HG02938 (cell line): ENCODE data around the gene CCDC112.
"Not testable (repeated sequence)": the region's sequence is repeated elsewhere in the genome, so short reads cannot be mapped to it uniquely, and the experiment has no call there.

Source experiments
- ATAC-seq: cut with Tn5 transposase; IDR thresholded peaks from one replicate; pipeline ENCODE4 v1.9.1; 2021; ENCODE audit warnings: mild to moderate bottlenecking, moderate library complexity; ENCODE audit not compliant: unreplicated experiment

The CCDC112 gene, protein sequence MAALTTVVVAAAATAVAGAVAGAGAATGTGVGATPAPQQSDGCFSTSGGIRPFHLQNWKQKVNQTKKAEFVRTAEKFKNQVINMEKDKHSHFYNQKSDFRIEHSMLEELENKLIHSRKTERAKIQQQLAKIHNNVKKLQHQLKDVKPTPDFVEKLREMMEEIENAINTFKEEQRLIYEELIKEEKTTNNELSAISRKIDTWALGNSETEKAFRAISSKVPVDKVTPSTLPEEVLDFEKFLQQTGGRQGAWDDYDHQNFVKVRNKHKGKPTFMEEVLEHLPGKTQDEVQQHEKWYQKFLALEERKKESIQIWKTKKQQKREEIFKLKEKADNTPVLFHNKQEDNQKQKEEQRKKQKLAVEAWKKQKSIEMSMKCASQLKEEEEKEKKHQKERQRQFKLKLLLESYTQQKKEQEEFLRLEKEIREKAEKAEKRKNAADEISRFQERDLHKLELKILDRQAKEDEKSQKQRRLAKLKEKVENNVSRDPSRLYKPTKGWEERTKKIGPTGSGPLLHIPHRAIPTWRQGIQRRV

DNA sequence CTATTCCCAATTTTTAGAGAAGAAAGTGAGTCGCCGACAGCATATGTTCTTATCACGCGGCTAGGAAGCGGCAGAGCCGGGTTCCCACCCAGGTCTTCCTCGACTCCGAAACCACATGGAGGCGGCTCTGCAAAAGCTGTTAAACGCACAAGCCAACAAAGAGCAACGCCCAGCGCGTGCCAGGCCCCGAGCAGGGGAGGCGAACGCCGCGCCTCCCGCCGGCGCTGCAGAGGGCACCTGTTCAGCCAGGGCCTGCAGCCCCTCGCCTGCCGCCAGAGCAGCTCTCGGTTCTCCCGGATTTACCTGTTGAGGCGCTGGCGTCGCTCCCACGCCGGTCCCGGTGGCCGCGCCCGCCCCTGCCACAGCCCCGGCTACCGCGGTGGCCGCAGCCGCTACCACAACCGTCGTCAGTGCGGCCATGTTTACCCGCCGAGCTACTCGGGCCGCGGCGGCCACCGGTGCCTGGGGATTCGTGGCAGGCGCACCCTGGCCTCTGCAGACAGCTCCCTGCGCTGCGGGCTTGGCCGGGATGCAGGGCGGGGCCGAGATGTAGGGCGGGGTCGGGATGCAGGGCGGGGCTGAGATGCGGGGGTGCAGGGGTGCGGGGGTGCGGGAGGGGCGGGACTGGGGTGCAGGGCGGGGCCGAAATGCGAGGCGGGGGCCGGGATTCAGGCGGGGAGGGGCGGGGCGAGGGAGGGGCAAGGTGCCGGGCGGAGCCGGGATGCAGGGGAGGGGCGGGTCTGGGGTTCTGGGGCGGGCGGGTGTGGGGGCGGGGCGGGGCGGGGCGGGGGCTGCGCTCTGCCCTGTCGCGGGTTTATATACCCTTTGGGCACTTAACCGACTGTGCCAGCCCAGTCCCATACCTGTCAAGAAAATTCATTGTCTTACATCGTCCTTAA, at the start of gene CCDC112:
TSS of gene CCDC112 (minus strand) at position 531 of the 899 bp plus-strand sequence. CDS start at position 420, 111 bp downstream.
- peak; percentile 76 for ATAC-seq

GRCh38 chr5:115345344-115345743, 48.9 kb upstream of the CCDC112 start:
- no peak for ATAC-seq

GRCh38 chr5:115343855-115344254, 47.4 kb upstream of the CCDC112 start:
- no peak for ATAC-seq

- ATAC-seq, result no peak
Measured at GRCh38 chr5:115342590-115343377, 46.3 kb upstream of the CCDC112 start.

DNA sequence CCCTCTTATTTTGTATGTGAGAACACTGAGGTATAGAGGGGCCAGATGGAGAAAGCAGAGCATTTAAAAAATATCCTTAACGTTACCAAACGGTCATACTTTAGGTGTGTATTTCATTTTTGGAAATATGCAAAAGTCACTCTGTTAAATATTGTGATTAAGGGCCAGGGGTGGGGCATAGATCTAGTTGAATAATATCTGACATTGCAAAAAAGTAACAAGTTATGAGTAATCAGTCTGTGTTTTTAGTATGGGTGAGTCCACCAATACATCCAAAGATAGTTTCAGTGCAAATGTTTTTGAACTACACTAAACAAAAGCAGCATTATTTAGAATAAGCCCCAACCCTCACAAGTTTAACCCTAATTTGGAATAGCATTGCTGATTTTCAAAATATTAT, 45.3 kb upstream of the CCDC112 start:
- ATAC-seq, result no peak

DNA sequence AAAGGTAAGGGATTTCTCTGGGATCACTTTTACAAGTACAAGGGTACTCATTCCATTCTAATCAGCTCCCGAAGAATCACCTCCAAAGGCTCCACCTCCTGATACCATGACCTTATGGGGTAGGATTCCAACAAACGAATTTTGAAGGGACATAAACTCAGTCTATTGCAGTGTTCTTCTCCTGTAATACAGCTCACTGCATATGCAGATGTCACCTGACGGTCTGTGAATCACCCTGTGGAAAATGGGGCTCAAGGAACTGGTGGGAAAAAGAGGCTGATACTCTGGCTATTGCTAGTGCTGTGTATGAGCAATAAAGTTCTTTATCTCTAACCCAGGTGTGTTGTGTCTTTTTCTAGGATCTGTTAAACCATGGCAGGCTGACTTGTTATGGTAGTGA, 42.4 kb upstream of the CCDC112 start:
- ATAC-seq, result no peak

DNA sequence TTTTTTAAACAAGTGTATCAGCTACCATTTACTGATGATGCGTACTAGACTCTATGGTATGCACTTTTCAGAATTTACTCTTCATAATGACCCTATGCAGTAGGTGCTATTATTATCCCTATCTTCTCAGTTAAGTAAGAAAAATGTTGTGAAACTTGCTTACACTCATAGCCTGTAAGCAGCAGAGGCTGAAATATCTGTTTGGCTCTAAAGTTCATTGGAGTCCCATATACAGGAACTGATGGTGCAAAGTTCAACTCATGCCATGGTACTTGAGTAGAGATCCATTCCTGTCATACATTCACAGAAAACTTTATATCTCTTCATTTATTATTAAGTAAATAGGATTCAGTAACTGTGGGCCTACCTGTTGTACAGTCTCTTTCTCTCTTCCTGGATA, 41.4 kb upstream of the CCDC112 start:
- ATAC-seq, result no peak

GRCh38 chr5:115336964-115337363, 40.5 kb upstream of the CCDC112 start:
- no peak for ATAC-seq

GRCh38 chr5:115336201-115336720, 39.8 kb upstream of the CCDC112 start:
- no peak for ATAC-seq

DNA sequence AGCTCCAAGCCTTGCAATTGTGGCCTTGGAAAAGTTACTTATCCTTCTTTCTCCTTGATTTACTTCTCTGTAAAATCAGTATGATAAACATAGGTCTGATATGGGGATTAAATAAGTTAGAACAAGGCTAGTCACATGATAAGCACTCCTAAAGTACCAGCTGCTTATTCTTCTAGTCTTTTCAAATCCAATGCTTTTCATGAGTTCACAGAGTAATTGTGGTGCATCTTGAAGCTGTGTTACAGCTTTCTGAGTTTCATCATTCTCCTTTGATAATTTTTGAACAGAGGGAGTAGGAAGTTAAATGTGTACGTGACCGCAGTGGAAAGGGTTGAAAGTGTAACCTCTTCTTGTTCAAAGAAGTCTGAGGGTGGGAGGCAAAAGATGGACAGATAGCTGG, 38.8 kb upstream of the CCDC112 start:
- ATAC-seq, result no peak

DNA sequence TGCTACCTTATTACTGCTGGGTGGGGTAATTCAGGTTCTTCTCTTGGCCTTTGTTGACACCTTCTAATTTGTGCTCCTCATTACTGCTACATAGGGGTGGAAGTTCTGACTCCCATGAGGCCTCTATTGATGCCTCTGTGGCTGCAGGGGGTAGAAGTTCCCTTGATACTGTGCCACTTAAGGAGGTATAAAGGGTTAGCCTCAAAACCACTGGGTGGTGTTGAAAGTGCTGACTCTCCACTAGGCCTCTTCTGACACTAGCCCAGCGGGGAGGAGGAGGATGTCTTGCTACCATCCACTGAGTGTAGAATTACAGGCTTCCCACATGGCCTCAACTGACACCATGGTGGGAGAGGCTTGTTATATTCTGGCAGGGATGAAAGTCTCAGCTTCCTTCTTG, 36.7 kb upstream of the CCDC112 start:
- no peak for ATAC-seq

DNA sequence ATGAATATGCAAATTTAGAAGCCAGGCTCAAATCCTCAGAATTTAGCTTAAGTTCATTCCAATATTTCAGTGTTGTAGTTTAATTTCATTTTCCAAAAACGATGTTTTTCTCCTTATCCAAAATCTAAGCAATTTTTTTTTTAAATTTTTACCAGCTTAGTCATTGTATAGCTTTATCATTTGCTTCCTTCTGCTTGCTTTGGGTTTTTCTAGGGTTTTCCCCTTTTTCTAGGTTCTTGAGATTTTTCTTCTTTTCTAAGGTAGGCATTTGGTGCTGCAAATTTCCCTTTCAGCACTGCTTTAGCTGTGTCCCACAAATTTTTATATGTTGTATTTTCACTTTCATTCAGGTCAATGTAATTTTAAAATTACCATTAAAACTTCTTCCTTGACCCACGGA, 34.4 kb upstream of the CCDC112 start:
- no peak for ATAC-seq

GRCh38 chr5:115329475-115329874, 33.0 kb upstream of the CCDC112 start:
- no peak for ATAC-seq

DNA sequence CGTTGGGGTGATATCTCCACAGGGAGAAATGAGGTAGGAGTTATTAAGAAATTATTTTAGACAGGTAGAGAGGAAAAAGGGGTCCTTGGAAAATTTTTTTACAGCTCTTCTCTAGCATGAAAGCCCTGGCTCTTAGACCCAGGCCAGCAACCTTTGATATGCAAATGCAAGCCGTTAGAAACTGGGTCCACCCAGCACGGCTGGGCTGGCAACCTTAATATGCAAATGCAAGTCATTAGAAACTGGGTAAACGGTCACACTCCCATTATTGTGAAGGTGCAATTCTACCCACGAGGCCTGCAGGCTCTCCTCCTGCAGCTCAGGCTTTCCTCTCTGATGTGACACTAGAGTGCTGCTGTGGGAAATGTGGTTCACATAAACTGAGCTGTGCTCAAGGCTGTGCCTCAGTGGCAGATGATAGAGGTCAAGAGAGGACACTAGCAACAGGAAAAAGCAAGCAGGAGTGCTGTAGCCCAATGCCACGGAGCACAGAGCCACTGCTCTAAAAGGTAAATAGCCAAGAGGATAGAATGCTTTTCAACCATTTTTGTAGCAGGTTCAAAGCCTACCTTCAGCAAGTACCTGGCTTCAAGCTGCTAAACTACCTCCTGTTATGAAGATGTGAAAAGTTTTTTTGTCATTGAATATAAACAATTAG, 32.3 kb upstream of the CCDC112 start:
- ATAC-seq, result not testable (repeated sequence)

- ATAC-seq, result no peak
Measured at GRCh38 chr5:115325296-115325959, 29.0 kb upstream of the CCDC112 start.

GRCh38 chr5:115324021-115324420, 27.6 kb upstream of the CCDC112 start:
- no peak for ATAC-seq

DNA sequence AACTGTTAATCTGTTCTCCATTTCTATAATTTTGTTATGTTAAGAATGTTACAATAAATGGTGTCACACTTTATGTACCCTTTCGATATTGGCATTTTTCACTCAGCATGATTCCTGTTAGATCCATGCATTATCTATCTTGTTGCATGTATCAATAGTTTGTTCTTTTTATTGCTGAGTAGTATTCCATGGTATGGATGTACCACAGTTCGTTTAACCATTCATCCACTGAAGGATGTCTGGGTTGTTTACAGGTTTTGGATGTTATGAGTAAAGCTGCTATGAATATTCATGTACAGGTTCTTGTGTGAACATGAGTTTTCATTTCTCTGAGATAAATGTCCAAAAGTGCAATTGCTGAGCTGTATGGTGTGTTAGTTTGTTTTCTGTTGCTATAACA, 26.3 kb upstream of the CCDC112 start:
- no peak for ATAC-seq

DNA sequence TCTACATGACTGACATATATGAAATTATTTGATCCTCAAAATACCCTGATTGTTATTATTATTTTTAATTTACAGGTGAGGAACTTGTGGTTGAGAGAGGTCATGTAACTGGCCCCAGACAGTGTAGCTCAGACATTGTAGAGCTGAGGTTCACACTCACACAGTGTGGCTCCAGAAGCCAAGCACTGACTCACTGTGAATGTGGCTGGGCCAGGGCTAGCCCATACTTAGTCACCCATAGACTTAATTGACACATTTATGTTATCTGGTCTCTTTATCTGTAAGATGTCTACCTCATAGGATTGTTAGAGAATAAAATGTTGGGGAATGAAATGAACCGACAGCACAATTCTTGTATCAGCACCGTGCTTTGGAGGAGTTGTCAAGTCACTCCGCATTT, 24.9 kb upstream of the CCDC112 start:
- no peak for ATAC-seq

DNA sequence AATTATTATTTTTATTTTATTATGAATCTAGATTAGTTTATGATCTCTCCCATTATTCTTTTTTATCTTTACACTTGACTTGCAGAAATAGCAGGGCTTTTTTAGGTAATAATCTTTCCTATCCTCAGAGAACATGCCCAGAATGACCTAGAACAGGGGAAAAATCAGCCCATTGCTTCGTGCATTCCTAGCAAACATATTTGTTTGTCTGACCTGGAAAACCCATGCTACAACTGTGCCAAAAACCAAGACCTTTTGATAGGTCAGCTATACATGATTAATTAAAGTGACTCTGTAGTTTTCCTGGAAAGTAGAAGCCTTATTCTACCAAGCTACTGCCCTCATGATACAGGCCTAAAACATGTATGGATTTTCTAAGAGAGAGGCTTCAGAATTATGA, 24.1 kb upstream of the CCDC112 start:
- no peak for ATAC-seq

- no peak for ATAC-seq
Measured at GRCh38 chr5:115320006-115320405, 23.6 kb upstream of the CCDC112 start.
